Astrocyte (in vitro differentiated cells and primary cell): ENCODE results near the gene DCAF12.

ENCODE experiments used
- EZH2 ChIP-seq: IDR thresholded peaks from 2 replicates; pipeline ENCODE4 v1.6.1; 2012; ENCODE audit warnings: mild to moderate bottlenecking, low read length, inconsistent platforms; ENCODE audit not compliant: insufficient read depth
- TF ChIP-seq, protein P1 (sequence below): IDR thresholded peaks from 2 replicates; pipeline ENCODE4 v1.5.1; 2011; ENCODE audit warnings: low read depth, mild to moderate bottlenecking, inconsistent platforms, low read length, moderate library complexity; ENCODE audit not compliant: insufficient read depth

- TF ChIP-seq, protein P1, sequence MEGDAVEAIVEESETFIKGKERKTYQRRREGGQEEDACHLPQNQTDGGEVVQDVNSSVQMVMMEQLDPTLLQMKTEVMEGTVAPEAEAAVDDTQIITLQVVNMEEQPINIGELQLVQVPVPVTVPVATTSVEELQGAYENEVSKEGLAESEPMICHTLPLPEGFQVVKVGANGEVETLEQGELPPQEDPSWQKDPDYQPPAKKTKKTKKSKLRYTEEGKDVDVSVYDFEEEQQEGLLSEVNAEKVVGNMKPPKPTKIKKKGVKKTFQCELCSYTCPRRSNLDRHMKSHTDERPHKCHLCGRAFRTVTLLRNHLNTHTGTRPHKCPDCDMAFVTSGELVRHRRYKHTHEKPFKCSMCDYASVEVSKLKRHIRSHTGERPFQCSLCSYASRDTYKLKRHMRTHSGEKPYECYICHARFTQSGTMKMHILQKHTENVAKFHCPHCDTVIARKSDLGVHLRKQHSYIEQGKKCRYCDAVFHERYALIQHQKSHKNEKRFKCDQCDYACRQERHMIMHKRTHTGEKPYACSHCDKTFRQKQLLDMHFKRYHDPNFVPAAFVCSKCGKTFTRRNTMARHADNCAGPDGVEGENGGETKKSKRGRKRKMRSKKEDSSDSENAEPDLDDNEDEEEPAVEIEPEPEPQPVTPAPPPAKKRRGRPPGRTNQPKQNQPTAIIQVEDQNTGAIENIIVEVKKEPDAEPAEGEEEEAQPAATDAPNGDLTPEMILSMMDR, result no peak
- TF ChIP-seq EZH2, result no peak
Observed at GRCh38 chr9:34072410-34072809, 54.1 kb downstream of the DCAF12 start.
